Left renal pelvis (tissue), 4 donors: Measurements from ENCODE around the gene KLK6. TPM values are rescaled to one million over a fixed set of nuclear protein-coding genes. Genes with fewer than 3 reads are reported as not detected.

Experiments used
- DNase-seq, 4 donors: peaks; one replicate each; pipeline ENCODE4 v3.0.0-alpha.2; 2013; ENCODE audit warnings: low read depth in 4 of 4, low spot score in 3 of 4
- polyA plus RNA-seq, 4 donors: library from polyadenylated mRNA; unstranded; fragments of 120-200 nt; gene quantifications; one replicate each; pipeline ENCODE4 v1.2.1, GENCODE V29; 2013; ENCODE audit not compliant: insufficient read length in 4 of 4

KLK6 gene
- 10 to 100 TPM; 30.9 to 56.0 (median 34.5) TPM for polyA plus RNA-seq

GRCh38 chr19:50969413-50969760 is at the start of gene KLK6:
TSS of gene KLK6 (minus strand) at chr19:50969591. CDS start at chr19:50968104, 1,487 bp downstream.
- DNase-seq: no peak

- no peak for DNase-seq
Observed at GRCh38 chr19:51018745-51019543, 49.6 kb upstream of the KLK6 start.

- DNase-seq: no peak
Observed at GRCh38 chr19:51016798-51017683, 47.6 kb upstream of the KLK6 start.

GRCh38 chr19:51015691-51016267 is 46.4 kb upstream of the KLK6 start:
- no peak for DNase-seq

- DNase-seq: no peak
Observed at GRCh38 chr19:51014242-51014641, 44.9 kb upstream of the KLK6 start.

- no peak for DNase-seq
Observed at GRCh38 chr19:51012661-51013190, 43.3 kb upstream of the KLK6 start.

GRCh38 chr19:51010066-51010795 is 40.8 kb upstream of the KLK6 start:
- no peak for DNase-seq

- no peak for DNase-seq
Observed at GRCh38 chr19:51009061-51009891, 39.9 kb upstream of the KLK6 start.

GRCh38 chr19:51007488-51007887 is 38.1 kb upstream of the KLK6 start:
- DNase-seq: no peak

GRCh38 chr19:51006406-51006805 is 37.0 kb upstream of the KLK6 start:
- DNase-seq: no peak

- no peak for DNase-seq
Observed at GRCh38 chr19:51005248-51005647, 35.9 kb upstream of the KLK6 start.

GRCh38 chr19:51003316-51003715 is 33.9 kb upstream of the KLK6 start:
- no peak for DNase-seq

- DNase-seq: no peak
Observed at GRCh38 chr19:51002542-51003311, 33.3 kb upstream of the KLK6 start.

- no peak for DNase-seq
Observed at GRCh38 chr19:51002089-51002532, 32.7 kb upstream of the KLK6 start.

GRCh38 chr19:51001515-51001914 is 32.1 kb upstream of the KLK6 start, which contains the start of gene KLK8:
TSS of gene KLK8 (minus strand) at chr19:51001604. CDS start at chr19:51001167, 437 bp downstream.
- no peak for DNase-seq

GRCh38 chr19:51000981-51001380 is 31.6 kb upstream of the KLK6 start:
- DNase-seq: no peak

- DNase-seq: no peak
Observed at GRCh38 chr19:51000426-51000825, 31.0 kb upstream of the KLK6 start.

- DNase-seq: no peak
Observed at GRCh38 chr19:50998686-50999085, 29.3 kb upstream of the KLK6 start.

GRCh38 chr19:50998061-50998460 is 28.7 kb upstream of the KLK6 start:
- DNase-seq: no peak
